ENCODE data around the gene COL17A1. TPM values are rescaled to one million over a fixed set of nuclear protein-coding genes. Genes with fewer than 3 reads are reported as not detected.

The COL17A1 gene
- polyA plus RNA-seq, 1 experiment: not detected

DNA sequence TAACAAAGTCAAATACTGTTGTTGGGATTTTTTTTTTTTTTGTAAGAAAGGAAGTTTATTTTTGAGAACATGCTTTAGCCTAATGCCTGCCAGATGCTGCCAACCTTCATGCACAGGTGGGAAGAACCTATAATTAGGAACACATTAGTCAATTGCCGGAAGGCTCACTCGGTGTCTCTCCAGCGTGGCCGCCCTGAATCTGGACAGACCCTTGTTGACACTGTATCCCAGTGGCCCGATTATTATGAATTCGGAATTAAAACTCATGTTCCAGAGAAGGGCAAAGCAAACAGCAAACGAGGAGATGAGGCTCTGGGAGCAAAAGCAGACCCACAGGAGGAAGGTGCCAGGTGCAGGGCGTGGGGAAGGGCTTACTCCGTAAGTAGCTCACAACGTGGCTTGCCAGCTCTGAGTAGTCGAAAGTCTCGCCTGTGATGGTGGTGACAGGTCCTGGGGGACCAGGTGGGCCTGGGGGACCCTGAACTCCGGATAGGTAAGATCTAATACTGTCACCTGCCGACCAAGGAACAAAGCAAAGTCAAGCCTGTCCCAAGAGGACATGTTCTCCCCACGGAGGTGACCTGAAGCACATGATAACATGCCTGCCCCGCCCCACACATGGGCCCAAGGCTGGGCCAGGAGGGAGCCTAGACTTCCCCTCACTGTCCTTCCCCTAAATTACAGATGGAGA, 48.3 kb downstream of the COL17A1 start:
- Histone ChIP-seq H3K9me3 (ENCODE audit: control insufficient read depth, insufficient read depth, low read length) (no peaks in the 10 kb centered on the region; the same call in 1 of the 2 replicates), H3K27ac (ENCODE audit: low read depth, low read length) (no peak overlapping the region), H3K27me3 (ENCODE audit: control insufficient read depth, insufficient read depth, low read length) (no peaks in the 10 kb centered on the region), H3K4me3 (ENCODE audit: low read depth, low read length) (no peak overlapping the region)
- no peak for DNase-seq (ENCODE audit: low read depth, low spot score)
- TF ChIP-seq, protein P1, sequence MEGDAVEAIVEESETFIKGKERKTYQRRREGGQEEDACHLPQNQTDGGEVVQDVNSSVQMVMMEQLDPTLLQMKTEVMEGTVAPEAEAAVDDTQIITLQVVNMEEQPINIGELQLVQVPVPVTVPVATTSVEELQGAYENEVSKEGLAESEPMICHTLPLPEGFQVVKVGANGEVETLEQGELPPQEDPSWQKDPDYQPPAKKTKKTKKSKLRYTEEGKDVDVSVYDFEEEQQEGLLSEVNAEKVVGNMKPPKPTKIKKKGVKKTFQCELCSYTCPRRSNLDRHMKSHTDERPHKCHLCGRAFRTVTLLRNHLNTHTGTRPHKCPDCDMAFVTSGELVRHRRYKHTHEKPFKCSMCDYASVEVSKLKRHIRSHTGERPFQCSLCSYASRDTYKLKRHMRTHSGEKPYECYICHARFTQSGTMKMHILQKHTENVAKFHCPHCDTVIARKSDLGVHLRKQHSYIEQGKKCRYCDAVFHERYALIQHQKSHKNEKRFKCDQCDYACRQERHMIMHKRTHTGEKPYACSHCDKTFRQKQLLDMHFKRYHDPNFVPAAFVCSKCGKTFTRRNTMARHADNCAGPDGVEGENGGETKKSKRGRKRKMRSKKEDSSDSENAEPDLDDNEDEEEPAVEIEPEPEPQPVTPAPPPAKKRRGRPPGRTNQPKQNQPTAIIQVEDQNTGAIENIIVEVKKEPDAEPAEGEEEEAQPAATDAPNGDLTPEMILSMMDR (IDR thresholded peaks at IDR 0.05; ENCODE audit: low read depth, low read length): no peak
- ChIA-PET POLR2A (no interaction called here), CTCF (interaction anchor here (1.0 kb wide), 1 partner anchor 149 kb away, joined by 3 read pairs; no protein-coding TSS in a partner anchor)

DNA sequence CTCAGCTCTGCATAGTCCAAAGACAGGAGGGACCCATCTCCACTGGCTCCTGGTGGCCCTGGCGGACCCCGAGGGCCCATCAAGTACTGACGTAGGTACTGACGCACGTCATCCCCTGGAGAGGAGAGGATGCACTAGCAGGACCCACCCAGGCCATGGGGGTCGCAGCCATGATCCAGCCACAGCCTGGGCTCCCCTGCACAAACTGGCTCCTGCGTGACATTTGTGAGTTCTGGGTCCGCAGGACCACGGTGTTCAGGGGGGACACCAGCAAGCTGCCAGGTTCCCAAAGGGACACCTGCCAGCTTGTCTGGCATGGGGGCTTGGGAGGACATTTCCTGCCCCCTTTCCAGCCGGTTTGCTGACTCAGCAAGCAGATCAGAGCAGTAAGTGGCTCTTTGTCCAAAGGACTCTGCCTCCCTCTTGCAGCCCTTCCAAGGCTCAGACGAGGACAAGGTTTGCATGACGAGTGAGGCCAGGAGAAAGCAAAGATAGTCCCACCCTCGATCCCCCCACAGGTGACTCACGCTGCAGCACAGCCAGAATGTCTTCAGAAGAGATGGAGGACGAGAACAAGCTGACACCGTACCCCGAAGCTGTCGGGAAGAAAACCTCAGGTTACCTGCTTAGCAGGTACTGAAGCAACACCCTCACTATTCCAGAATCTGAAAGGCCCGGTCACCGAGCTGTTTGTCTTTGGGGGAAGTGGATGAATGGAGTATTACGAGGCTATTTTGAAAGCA, 49.0 kb downstream of the COL17A1 start:
- Histone ChIP-seq H3K27me3 (ENCODE audit: control insufficient read depth, insufficient read depth, low read length) (no peaks in the 10 kb centered on the region), H3K4me3 (ENCODE audit: low read depth, low read length) (no peak overlapping the region), H3K9me3 (ENCODE audit: control insufficient read depth, insufficient read depth, low read length) (no peaks in the 10 kb centered on the region; the same call in 1 of the 2 replicates), H3K27ac (ENCODE audit: low read depth, low read length) (no peak overlapping the region)
- ChIA-PET CTCF (interaction anchor here (1.0 kb wide), 1 partner anchor 149 kb away, joined by 3 read pairs; no protein-coding TSS in a partner anchor), POLR2A (no interaction called here)
- no peak for DNase-seq (ENCODE audit: low read depth, low spot score)
- TF ChIP-seq, protein P1 (IDR thresholded peaks at IDR 0.05; ENCODE audit: low read depth, low read length): no peak

DNA sequence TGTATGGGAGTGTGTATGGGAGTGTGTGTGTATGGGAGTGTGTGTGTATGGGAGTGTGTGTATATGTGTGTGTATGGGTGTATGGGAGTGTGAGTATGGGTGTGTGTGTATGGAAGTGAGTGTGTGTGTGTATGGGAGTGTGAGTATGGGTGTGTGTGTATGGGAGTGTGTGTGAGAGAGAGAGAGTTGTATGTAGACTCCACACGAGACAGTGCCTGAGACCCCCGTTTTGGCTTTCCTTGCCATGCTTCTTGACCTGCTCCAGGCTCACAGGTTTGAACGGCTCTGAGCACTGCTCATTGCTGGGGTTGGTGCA, 49.7 kb downstream of the COL17A1 start:
- Histone ChIP-seq H3K4me3 (ENCODE audit: low read depth, low read length) (no peak overlapping the region), H3K27ac (ENCODE audit: low read depth, low read length) (no peak overlapping the region), H3K27me3 (ENCODE audit: control insufficient read depth, insufficient read depth, low read length) (no peaks in the 10 kb centered on the region), H3K9me3 (ENCODE audit: control insufficient read depth, insufficient read depth, low read length) (no peaks in the 10 kb centered on the region; the same call in 1 of the 2 replicates)
- CTCF ChIA-PET: no interaction called here
- no peak for DNase-seq (ENCODE audit: low read depth, low spot score)
- TF ChIP-seq, protein P1 (IDR thresholded peaks at IDR 0.05; ENCODE audit: low read depth, low read length): no peak
- POLR2A ChIA-PET: no interaction called here

DNA sequence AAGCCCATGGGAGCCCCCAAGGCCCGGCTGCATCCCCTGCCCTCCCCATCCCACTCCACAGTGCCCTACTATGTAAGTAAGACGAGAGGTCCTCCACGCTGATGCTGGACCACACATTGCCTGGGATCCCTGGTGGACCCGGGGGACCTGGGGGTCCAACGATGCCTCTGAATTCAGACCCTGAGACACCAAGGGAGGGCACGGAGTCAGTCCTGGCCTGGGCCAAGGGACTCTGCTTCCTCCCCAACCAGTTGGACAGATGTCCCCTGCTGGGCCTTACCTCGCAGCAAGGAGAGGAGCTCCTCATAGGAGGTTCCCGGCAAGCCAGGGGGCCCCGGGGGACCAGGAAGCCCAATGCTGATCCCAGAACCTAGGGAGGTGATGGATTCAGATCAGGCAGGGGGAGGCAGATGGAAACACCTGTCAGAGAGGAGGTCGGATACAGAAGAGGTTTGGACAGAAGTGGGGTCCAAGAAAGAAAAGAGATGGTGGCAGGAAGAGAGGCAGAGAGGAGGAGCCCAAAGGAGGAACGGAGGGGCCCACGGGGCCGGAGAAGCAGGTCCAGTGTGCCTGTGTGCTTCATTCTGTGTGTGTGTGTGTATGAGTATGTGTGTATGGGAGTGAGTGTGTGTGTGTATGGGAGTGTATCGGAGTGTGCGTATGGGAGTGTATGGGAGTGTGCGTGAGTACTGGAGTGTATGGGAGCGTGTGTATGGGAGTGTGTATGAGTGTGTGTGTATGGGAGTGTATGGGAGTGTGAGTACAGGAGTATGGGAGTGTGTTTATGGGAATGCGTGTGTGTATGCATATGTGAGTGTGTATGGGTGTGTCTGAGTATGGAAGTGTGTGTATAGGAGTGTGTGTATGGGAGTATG, 50.2 kb downstream of the COL17A1 start:
- POLR2A ChIA-PET: no interaction called here
- H3K27ac ChIP-seq (ENCODE audit: low read depth, low read length): no peak overlapping the region
- H3K4me3 ChIP-seq (ENCODE audit: low read depth, low read length): no peak overlapping the region
- TF ChIP-seq, protein P1 (IDR thresholded peaks at IDR 0.05; ENCODE audit: low read depth, low read length): no peak
- no peaks in the 10 kb centered on the region; the same call in 1 of the 2 replicates for H3K9me3 ChIP-seq (ENCODE audit: control insufficient read depth, insufficient read depth, low read length)
- DNase-seq (ENCODE audit: low read depth, low spot score): no peak
- no peaks in the 10 kb centered on the region for H3K27me3 ChIP-seq (ENCODE audit: control insufficient read depth, insufficient read depth, low read length)
- CTCF ChIA-PET: interaction anchor here (1.0 kb wide), 1 partner anchor 14 kb away, joined by 4 read pairs; no protein-coding TSS in a partner anchor

All from AG04450 (cell line).